HG03175 (cell line): ENCODE results near the gene GNAS.

ENCODE experiments used
- ATAC-seq: cut with Tn5 transposase; IDR thresholded peaks from one replicate; pipeline ENCODE4 v1.9.1; 2021; ENCODE audit warnings: mild to moderate bottlenecking, moderate library complexity; ENCODE audit not compliant: unreplicated experiment

Gene GNAS

DNA sequence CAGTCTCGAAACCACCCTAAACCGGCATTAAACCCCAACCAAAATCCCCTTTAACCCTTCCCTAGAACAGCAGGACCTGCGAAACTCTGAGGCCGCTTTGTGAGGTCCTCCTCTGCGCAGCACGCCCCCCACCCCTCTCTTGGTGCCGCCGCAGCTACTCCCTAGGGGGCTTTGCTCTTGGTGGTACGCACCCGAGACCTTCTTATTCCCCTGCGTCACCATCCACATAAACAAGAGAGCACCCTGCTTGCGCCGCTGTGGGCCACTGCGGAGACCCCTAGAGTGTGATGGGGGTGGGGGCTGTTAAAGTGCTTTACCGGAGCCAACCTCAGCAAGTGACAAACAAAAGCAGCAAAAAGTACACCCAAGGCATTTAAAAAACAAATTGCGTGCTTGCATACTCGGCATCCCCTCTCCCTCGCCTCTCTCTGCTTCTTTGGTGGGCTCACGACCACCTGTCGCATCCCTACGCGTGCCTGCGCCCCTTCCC, 502 bp upstream of the GNAS start:
- ATAC-seq, result no peak

GRCh38 chr20:58853466-58853865, 950 bp downstream of the GNAS start:
- no peak for ATAC-seq

DNA sequence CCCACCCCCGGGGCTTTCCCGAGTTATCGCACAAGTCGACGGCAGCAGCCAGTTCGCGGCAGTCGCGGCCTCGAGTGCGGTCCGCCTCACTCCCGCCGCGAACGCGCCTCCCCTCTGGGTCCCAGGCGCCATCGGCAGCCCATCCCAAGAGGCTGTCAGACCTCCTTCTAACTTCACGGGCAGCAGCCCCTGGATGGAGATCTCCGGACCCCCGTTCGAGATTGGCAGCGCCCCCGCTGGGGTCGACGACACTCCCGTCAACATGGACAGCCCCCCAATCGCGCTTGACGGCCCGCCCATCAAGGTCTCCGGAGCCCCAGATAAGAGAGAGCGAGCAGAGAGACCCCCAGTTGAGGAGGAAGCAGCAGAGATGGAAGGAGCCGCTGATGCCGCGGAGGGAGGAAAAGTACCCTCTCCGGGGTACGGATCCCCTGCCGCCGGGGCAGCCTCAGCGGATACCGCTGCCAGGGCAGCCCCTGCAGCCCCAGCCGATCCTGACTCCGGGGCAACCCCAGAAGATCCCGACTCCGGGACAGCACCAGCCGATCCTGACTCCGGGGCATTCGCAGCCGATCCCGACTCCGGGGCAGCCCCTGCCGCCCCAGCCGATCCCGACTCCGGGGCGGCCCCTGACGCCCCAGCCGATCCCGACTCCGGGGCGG, 1.6 kb downstream of the GNAS start:
- ATAC-seq, result no peak

- ATAC-seq, result no peak
Observed at GRCh38 chr20:58854638-58855471, 2.3 kb downstream of the GNAS start.

DNA sequence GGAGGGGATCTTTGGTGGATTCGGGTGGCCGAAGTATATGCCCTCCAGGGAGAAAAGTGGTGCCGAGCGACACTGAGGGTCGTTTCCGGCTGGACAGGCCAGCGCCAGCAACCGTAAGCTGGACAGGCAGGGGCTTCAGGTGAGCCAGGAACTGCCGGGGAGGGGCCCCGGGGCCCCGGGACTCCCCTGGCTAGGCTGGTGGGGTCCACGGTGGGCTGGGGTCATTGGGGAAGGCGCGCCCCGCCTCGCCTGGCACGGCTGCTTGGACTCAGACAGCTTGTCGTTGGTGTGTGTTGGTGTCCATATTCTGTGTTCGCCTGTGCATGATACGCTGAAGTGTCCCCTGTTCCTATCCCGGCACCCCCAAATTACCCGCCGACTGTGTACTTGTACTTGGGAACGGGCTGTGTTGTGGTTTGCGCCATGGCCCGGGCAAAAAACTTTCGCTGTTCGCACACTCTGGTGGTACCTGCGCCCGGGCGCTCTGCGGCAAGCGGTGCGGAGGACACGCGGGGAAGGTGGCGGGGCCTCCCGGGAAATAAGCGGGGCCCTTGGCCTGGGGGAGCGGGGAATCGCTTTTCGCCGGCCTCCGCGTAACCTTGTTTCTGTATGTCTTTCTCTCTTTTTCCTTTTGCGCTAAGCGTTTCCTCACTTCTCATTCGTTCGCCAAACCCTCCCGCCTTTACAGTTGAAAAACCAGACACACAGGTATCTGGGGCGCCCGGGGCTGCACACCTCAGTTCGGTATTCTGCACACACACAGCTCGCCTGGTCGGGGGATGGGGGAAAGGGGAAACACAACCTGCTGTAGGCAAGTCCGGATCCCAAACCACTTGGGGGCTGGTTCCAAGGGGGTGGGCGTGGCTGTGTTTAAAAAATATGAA, 3.2 kb downstream of the GNAS start:
- no peak for ATAC-seq

DNA sequence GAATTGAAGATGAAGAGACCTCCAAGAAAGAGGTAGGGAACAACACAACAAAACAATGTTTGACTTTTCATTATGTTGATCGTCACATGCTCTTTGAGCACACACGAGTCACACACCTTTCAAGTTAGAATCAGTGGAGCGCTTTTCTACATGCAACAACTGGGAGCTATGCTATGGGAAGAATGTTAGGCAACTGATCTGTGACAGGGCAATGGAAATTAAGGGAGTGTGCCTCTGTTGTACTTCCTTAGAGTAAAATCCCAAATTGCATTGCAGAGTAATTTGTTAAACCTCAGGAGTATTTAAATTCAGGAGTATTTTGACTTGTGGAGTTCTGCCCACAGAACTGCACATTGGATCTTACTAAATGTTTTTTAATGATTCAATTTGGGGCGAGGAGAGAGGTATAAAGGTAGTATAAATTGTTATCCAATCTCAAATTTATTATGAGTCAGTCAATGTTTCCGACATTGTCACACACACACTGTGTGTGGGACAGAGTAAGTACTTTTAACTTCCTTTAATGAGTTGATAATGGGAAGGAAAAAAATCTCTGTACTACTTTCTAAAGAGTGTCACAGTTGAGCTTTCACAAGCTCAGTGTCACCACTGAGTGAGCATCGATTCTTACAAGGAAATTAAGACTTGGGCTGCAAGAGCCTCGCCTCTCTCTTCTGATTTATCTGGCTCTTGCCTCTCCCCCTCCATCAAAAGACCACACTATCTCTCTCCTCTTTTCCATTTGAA, 10.7 kb downstream of the GNAS start:
- ATAC-seq, result no peak

DNA sequence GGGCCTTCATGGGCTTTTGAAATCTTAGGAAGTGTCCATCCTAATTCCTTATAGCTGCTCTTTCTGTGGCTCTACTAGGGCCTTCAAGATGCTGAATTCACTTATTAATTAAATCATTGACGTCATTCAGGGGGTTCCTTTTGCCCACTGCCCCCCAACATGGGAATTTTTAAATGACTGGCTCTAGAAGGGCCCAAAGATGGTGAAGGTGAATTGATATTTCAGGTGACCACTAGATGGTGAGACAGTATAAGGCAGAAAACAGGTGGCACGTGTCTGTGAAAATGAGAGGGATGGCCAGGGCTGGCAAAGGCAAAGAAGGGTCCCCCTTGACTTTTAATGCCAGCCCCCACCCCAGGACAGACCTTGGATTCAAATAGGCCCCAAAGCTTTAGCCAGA, 11.8 kb downstream of the GNAS start:
- ATAC-seq, result no peak

DNA sequence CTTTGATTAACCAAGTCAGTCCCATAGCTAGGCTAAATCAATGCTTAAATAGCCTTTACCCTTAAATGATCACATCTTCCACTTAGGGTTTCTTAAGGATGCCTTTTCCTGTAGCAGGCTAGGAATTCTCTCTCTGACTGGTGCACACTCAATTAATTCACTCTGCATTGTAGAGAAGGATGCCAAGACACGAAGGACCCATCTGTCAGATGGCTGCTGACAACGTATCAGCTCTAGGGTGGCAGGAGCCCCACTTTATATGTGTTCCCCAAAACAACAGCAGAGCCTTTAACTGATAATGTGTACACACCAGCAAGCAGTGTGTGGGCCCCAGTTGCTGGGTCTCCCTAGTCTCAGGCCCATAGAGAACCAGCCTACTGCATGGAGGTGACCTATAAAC, 13.3 kb downstream of the GNAS start:
- no peak for ATAC-seq

DNA sequence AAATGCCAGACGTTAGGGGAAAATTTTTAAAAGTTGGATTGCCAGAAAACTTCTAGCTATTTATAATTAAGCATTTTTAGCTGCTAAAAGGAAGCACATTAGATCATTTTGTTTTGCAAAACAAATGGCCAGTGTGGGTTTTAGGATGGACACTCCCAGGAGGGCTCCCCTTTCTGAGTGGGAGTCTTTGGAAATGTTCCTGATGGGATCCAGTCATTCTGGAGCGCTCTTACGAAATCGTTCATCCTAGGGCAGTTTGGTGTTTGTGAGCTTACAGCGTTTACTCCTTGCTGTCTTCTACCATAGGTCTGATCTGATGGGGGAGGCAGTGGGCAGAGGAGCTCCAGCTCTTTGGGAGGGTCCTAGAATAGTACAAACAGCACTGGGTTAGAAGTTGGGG, 14.7 kb downstream of the GNAS start:
- no peak for ATAC-seq

DNA sequence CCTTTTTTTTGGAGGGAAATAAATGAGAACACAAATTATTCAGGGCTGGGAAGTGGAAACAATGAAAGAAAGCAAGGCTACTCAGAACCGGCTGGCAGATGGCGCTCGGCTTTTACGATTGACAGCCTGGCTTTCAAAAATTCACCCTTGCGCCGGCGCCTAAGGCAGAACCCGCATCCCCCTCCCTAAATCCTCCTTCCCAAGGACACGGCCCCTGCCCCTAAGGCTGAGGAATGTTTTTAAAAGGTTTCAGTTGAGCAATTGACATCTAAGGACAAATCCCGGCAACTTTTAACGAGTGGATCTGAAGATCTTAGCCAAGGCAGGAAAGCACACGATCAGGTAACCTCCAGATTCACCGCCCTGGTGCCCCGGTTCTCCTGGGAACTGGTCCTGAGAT, 16.3 kb downstream of the GNAS start:
- ATAC-seq, result no peak

DNA sequence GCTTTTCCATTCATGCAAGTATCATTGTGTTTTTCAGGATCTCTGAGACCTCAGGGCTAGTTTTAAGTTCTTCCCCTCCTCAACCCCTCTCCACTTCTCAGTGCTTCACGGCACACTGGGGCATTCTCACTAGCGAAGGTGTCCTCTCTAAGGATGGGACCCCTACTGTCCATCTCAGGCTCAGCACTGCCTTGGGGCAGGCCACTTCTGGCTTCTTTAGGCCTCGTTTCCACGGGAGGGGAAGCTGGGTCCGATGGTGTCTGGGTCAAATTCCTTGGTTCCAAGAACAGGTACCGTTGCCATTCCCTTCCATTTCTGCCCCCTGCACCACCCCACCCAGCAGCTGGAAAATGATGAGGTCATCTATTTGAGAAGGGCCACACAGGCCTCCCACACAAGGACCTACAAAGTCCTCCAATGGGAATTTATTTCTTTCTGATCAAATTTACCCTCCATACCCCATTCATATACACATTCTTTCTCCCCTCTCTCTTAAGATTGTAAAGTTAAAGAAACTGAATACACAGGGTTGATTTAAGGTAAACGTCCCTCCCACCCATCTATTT, 17.2 kb downstream of the GNAS start:
- ATAC-seq, result no peak

DNA sequence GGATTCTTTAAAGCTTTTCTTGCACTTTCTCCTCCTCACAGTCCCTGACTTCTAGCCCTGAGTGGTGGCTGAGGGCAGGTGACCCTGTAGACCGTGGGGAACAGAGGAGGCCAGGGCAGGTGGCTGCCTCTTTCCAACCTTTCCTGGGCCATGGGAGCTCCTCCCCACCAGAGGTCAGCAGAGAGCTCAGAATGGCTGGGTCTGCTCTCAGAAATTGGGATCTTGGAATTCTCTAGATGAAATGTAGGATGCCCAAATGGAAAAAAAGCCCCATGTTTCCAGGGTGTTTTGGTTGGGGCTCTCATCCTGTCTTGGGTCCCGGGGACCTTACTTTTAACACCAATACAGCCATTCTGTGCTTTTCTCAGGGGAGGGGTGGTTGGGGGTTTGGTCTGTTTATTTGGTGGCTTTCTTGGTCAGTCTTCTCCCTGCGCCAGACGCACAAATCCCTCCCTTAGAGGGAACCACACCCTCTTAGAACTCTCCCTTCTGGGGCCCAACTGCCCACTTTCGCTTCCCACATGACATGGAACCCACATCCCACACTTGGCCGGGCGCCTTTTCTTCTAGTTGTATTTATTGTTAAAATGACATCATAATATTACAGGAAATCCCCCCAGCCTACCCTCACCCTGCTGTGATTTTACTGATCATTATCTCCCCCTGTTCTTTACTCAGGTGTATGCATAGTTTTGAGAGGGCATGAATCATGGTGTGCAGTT, 17.9 kb downstream of the GNAS start:
- no peak for ATAC-seq

GRCh38 chr20:58871533-58872102, 19.1 kb downstream of the GNAS start:
- ATAC-seq, result no peak

DNA sequence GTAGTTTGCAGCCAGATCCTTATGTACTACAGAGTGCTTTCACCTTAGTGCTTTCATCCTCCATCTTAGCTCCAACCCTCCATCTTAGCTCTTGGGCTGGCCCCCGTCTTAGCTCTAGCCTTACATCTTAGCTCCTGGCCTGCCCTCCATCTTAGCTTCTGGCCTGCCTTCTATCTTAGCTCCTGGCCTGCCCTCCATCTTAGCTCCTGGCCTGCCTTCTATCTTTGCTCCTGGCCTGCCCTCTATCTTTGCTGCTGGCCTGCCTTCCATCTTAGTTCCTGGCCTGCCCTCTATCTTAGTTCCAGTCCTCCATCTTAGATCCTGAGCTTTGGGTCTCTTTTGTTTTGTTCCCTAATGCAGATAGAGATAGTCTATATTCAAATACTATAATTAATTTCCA, 22.0 kb downstream of the GNAS start:
- ATAC-seq, result no peak

DNA sequence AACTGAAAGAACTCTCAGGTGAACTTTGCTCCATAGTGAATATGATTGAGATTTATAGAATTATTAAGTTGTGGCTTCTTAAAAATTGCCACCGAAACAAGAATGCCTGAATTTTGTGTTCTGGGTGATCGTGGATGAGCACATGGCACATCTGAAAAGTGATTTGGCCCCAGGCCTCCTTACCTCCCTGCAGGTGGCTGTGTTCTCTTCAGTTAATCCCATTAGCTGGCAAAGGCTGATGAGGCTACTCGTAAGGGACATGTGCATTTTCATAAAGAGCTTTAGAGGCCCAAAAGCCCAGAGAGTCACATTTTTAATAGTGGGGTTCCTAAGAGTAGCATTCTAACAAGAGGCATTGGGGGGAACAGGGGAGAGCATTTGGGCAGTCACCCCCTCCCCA, 22.6 kb downstream of the GNAS start:
- no peak for ATAC-seq

DNA sequence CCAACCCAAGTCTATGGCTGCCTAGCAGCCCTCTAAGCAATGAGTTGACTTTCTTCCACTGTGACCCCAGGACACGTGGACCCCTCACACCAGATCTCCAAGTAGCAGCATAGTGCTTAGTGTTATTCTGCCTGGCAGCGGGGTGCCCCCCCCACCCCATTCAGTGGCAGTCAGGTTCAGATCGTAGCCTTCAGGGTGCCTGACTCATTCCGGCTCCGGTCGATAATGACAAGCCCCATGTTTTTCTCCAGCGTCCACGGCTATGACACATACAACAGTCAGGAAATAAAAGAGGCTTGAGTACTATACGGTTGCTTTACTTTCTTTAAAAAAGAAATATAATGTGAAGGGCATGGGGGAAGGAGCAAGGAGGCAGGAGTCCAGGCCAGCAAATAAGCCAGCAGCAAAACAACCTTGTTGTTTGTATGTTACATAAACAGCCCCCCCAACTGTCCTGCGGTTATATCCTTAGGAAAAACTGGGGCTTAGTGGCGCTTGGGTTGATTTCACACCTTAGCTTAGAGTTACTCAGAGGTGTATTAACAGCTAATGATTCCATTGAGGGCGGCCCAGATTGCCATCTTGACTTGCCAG, 23.1 kb downstream of the GNAS start:
- no peak for ATAC-seq

DNA sequence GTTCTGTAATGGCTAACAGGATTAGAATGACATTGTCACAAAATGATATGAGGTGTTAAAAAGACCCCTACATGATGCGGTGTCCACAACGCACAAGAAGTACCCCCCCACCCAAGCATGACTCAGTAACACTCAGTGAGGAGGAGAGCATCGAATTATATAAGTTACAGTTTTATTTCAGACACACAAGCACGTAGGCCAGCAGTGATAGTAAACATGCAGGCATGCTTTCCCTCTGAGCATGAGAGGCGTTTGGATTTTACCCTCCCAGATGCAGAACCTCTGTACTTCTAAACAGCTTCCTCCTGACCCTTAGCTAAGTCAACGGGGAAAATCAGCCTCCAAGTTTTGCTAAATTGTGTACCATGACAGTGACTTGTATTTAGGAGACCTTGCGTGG, 23.9 kb downstream of the GNAS start:
- no peak for ATAC-seq

- ATAC-seq, result no peak
Observed at GRCh38 chr20:58877050-58877975, 24.8 kb downstream of the GNAS start.
